Thoracic aorta (tissue), 2 donors: Measurements from ENCODE around the gene VWA1. TPM values are rescaled to one million over a fixed set of nuclear protein-coding genes. Genes with fewer than 3 reads are reported as not detected.
"Not testable (repeated sequence)": the region's sequence is repeated elsewhere in the genome, so short reads cannot be mapped to it uniquely, and the experiment has no call there.

Experiments used
- ATAC-seq: fragments of 150-250 bp; one replicate; pipeline ENCODE4 v1.8.0; 2017; ENCODE audit warnings: low read depth; ENCODE audit not compliant: insufficient number of reproducible peaks, low FRiP score
- DNase-seq: peaks from one replicate; pipeline ENCODE4 v3.0.0-alpha.2; 2020; ENCODE audit warnings: low spot score
- H3K27ac ChIP-seq, 2 donors: fragments of 200-600 bp; sonication (generic); 1 replicate in 1 of 2; 2 replicates in 1 of 2; pipeline ENCODE4 v1.5.1; 2016; ENCODE audit warnings: mild to moderate bottlenecking in 2 of 2, moderate library complexity in 2 of 2
- H3K27me3 ChIP-seq: fragments of 200-600 bp; sonication (generic); replicated peaks from 2 replicates; pipeline ENCODE4 v1.6.0; 2016; ENCODE audit warnings: mild to moderate bottlenecking; ENCODE audit not compliant: insufficient read depth
- H3K36me3 ChIP-seq: fragments of 200-600 bp; sonication (generic); one replicate; pipeline ENCODE4 v1.5.1; 2016
- H3K4me1 ChIP-seq, 2 donors: fragments of 200-600 bp; sonication (generic); 1 replicate in 1 of 2; 2 replicates in 1 of 2; pipeline versions ENCODE4 v1.5.1 to v1.6.0; 2016; ENCODE audit warnings: low read depth in 2 of 2, mild to moderate bottlenecking in 1 of 2; ENCODE audit not compliant: control insufficient read depth in 1 of 2
- H3K4me3 ChIP-seq: fragments of 200-600 bp; sonication (generic); 2 replicates; pipeline ENCODE4 v1.5.1; 2016; ENCODE audit warnings: mild to moderate bottlenecking
- H3K9me3 ChIP-seq: fragments of 200-600 bp; sonication (generic); 2 replicates; pipeline ENCODE4 v1.5.1; 2016
- CTCF ChIP-seq: fragments of 200-600 bp; sonication (generic); IDR thresholded peaks from one replicate; pipeline ENCODE4 v1.5.1; 2019; ENCODE audit warnings: antibody characterized with exemption
- total RNA-seq, 2 donors: library from RNA; depleted of rRNA; stranded (reverse); fragments of >200 nt; gene quantifications; one replicate each; pipeline versions ENCODE4 v1.1.0 to v1.2.3, GENCODE V29; 2016

The VWA1 gene
- total RNA-seq, 2 donors from 2014 or later, result 21.7 to 23.6 TPM

- H3K9me3 ChIP-seq, result no peaks in the 10 kb centered on the region
- no peak overlapping the region for H3K4me3 ChIP-seq
- no peak for TF ChIP-seq CTCF
- DNase-seq (no peak), ATAC-seq (no peak)
- no peak overlapping the region for H3K27ac ChIP-seq
- no peaks in the 10 kb centered on the region for H3K27me3 ChIP-seq
- peaks cover 5 to 8% of the 10 kb centered on the region in 2 donors for H3K4me1 ChIP-seq
- H3K36me3 ChIP-seq, result peaks cover 15% of the 10 kb centered on the region
Observed at GRCh38 chr1:1477206-1477605, 41.7 kb downstream of the VWA1 start.

GRCh38 chr1:1479547-1480487 is 44.3 kb downstream of the VWA1 start:
- Histone ChIP-seq H3K36me3 (peaks cover 29% of the 10 kb centered on the region), H3K4me3 (no peak overlapping the region), H3K4me1 (no peaks in the 10 kb centered on the region), H3K9me3 (no peaks in the 10 kb centered on the region), H3K27ac (no peak overlapping the region), H3K27me3 (no peaks in the 10 kb centered on the region)
- TF ChIP-seq CTCF, result no peak
- ATAC-seq (no peak), DNase-seq (no peak)

- not testable (repeated sequence) for H3K27ac ChIP-seq, DNase-seq, H3K4me1 ChIP-seq, H3K27me3 ChIP-seq, ATAC-seq, H3K9me3 ChIP-seq, H3K4me3 ChIP-seq
- H3K36me3 ChIP-seq, result peaks cover 29% of the 10 kb centered on the region
Observed at GRCh38 chr1:1480488-1480867, 45.0 kb downstream of the VWA1 start.

- peaks cover 32% of the 10 kb centered on the region for H3K36me3 ChIP-seq
- H3K27me3 ChIP-seq, H3K27ac ChIP-seq, H3K4me3 ChIP-seq, ATAC-seq, DNase-seq, H3K9me3 ChIP-seq, H3K4me1 ChIP-seq: not testable (repeated sequence)
Observed at GRCh38 chr1:1481811-1482210, 46.3 kb downstream of the VWA1 start.

GRCh38 chr1:1482856-1483255 is 47.4 kb downstream of the VWA1 start:
- Histone ChIP-seq H3K36me3 (peaks cover 41% of the 10 kb centered on the region), H3K4me3 (no peak overlapping the region), H3K4me1 (no peaks in the 10 kb centered on the region), H3K27ac (no peak overlapping the region), H3K9me3 (no peaks in the 10 kb centered on the region), H3K27me3 (no peaks in the 10 kb centered on the region)
- TF ChIP-seq CTCF, result no peak
- no peak for ATAC-seq
- DNase-seq, result no peak

- no peak for ATAC-seq
- peaks cover 44% of the 10 kb centered on the region for H3K36me3 ChIP-seq
- TF ChIP-seq CTCF, result no peak
Observed at GRCh38 chr1:1483714-1484113, 48.2 kb downstream of the VWA1 start.

GRCh38 chr1:1484976-1485750 is 49.7 kb downstream of the VWA1 start:
- not testable (repeated sequence) for H3K27me3 ChIP-seq, DNase-seq, ATAC-seq, H3K4me3 ChIP-seq, H3K4me1 ChIP-seq, H3K27ac ChIP-seq, H3K9me3 ChIP-seq
- H3K36me3 ChIP-seq, result peaks cover 47% of the 10 kb centered on the region

More at GRCh38 chr1:1483714-1484113, 48.2 kb downstream of the VWA1 start:
- Histone ChIP-seq H3K4me3 (no peak overlapping the region), H3K27me3 (no peaks in the 10 kb centered on the region), H3K4me1 (no peaks in the 10 kb centered on the region), H3K9me3 (no peaks in the 10 kb centered on the region), H3K27ac (no peak overlapping the region)
- no peak for DNase-seq

- H3K4me3 ChIP-seq, H3K9me3 ChIP-seq, H3K4me1 ChIP-seq, H3K27me3 ChIP-seq, ATAC-seq, DNase-seq, H3K27ac ChIP-seq: not testable (repeated sequence)
- H3K36me3 ChIP-seq, result peaks cover 52% of the 10 kb centered on the region
Observed at GRCh38 chr1:1485755-1486317, 50.3 kb downstream of the VWA1 start.
